WTC11 (cell line): Measurements from ENCODE around the gene C7. TPM values are rescaled to one million over a fixed set of nuclear protein-coding genes. Genes with fewer than 3 reads are reported as not detected.
"Not testable (repeated sequence)": the region's sequence is repeated elsewhere in the genome, so short reads cannot be mapped to it uniquely, and the experiment has no call there.

Experiments
- ATAC-seq: fragments of 200-7000 bp; cut with Tn5 transposase; 2 replicates; pipeline ENCODE4 v1.10.0; 2021; ENCODE audit warnings: mild to moderate bottlenecking, moderate library complexity
- CTCF ChIA-PET: fragments of 300-600 bp; sonication (Branson Sonifier 250); formaldehyde crosslinking; loops from one replicate; lab custom pipeline; 2021; ENCODE audit warnings: antibody characterized with exemption; lab: Charles Lee
- POLR2A ChIA-PET: fragments of 350-600 bp; sonication (Branson Sonifier 250); formaldehyde crosslinking; loops from one replicate; lab custom pipeline; 2021; ENCODE audit warnings: antibody characterized with exemption; lab: Charles Lee
- DNase-seq: peaks from one replicate; pipeline ENCODE4 v3.0.0; 2021; ENCODE audit warnings: low spot score
- H3K27ac Mint-ChIP-seq: 2 replicates; pipeline ENCODE4 v1.8.0; 2021; ENCODE audit warnings: mixed read lengths
- H3K27me3 Mint-ChIP-seq: 2 replicates; pipeline ENCODE4 v1.8.0; 2021; ENCODE audit warnings: low read depth, mild to moderate bottlenecking, moderate library complexity, mixed read lengths
- H3K36me3 Mint-ChIP-seq: 2 replicates; pipeline ENCODE4 v1.8.0; 2021; ENCODE audit warnings: mixed read lengths
- H3K4me1 Mint-ChIP-seq: 2 replicates; pipeline ENCODE4 v1.8.0; 2022; ENCODE audit warnings: mixed read lengths
- H3K4me3 Mint-ChIP-seq: 2 replicates; pipeline ENCODE4 v1.8.0; 2021; ENCODE audit warnings: mild to moderate bottlenecking, moderate library complexity, mixed read lengths
- H3K9me3 Mint-ChIP-seq: 2 replicates; pipeline ENCODE4 v1.8.0; 2021; ENCODE audit warnings: mixed read lengths
- ATF1 ChIP-seq: sonication (generic); formaldehyde crosslinking; IDR thresholded peaks from 2 replicates; pipeline ENCODE4 v1.8.1; 2023; ENCODE audit warnings: mild to moderate bottlenecking, moderate library complexity, missing genetic modification reagents
- CREB1 ChIP-seq: sonication (generic); formaldehyde crosslinking; IDR thresholded peaks from 2 replicates; pipeline ENCODE4 v1.8.0; 2023; ENCODE audit warnings: mild to moderate bottlenecking, missing genetic modification reagents
- CREM ChIP-seq: sonication (generic); formaldehyde crosslinking; IDR thresholded peaks from 2 replicates; pipeline ENCODE4 v1.8.1; 2022; ENCODE audit warnings: mild to moderate bottlenecking, missing genetic modification reagents, moderate library complexity
- ESRRA ChIP-seq: sonication (generic); formaldehyde crosslinking; IDR thresholded peaks from 2 replicates; pipeline ENCODE4 v1.8.1; 2022; ENCODE audit warnings: mild to moderate bottlenecking, missing genetic modification reagents, borderline replicate concordance
- FOXK1 ChIP-seq: sonication (generic); formaldehyde crosslinking; IDR thresholded peaks from 2 replicates; pipeline ENCODE4 v1.8.0; 2022; ENCODE audit warnings: mild to moderate bottlenecking, moderate library complexity, missing genetic modification reagents
- FOXP1 ChIP-seq: sonication (generic); formaldehyde crosslinking; IDR thresholded peaks from 2 replicates; pipeline ENCODE4 v1.8.0; 2022; ENCODE audit warnings: missing genetic modification reagents, mild to moderate bottlenecking, moderate library complexity, borderline replicate concordance
- NFYB ChIP-seq: sonication (generic); formaldehyde crosslinking; conservative IDR thresholded peaks from 2 replicates; pipeline ENCODE4 v1.8.0; 2022; ENCODE audit warnings: low read depth, missing genetic modification reagents
- NR1H2 ChIP-seq: sonication (generic); formaldehyde crosslinking; IDR thresholded peaks from 2 replicates; pipeline ENCODE4 v1.9.0; 2021; ENCODE audit warnings: mild to moderate bottlenecking, moderate library complexity, missing genetic modification reagents
- SOX15 ChIP-seq: fragments of 250-450 bp; sonication (Bioruptor Pico); IDR thresholded peaks from 2 replicates; pipeline ENCODE4 v1.9.0; 2021; ENCODE audit warnings: mild to moderate bottlenecking
- SP1 ChIP-seq: sonication (generic); formaldehyde crosslinking; conservative IDR thresholded peaks from 2 replicates; pipeline ENCODE4 v1.8.1; 2022; ENCODE audit warnings: missing genetic modification reagents
- TEAD1 ChIP-seq: sonication (generic); formaldehyde crosslinking; IDR thresholded peaks from 2 replicates; pipeline ENCODE4 v1.8.0; 2022; ENCODE audit warnings: mild to moderate bottlenecking, missing genetic modification reagents
- ZNF138 ChIP-seq: sonication (generic); formaldehyde crosslinking; conservative IDR thresholded peaks from 2 replicates; pipeline ENCODE4 v1.8.1; 2022; ENCODE audit warnings: mild to moderate bottlenecking, moderate library complexity, missing genetic modification reagents
- total RNA-seq: library from RNA; stranded (reverse); gene quantifications from 3 replicates; pipeline ENCODE4 v1.2.3, GENCODE V29; 2021
- TF ChIP-seq, protein P1 (sequence below): sonication (generic); formaldehyde crosslinking; IDR thresholded peaks from 2 replicates; pipeline ENCODE4 v1.8.0; 2022; ENCODE audit warnings: mild to moderate bottlenecking, missing genetic modification reagents
- TF ChIP-seq, protein P2 (sequence below): sonication (generic); formaldehyde crosslinking; IDR thresholded peaks from 2 replicates; pipeline ENCODE4 v1.8.0; 2022; ENCODE audit warnings: mild to moderate bottlenecking, missing genetic modification reagents
- TF ChIP-seq, protein P3 (sequence below): sonication (generic); formaldehyde crosslinking; IDR thresholded peaks from 2 replicates; pipeline ENCODE4 v1.8.0; 2023; ENCODE audit warnings: mild to moderate bottlenecking, missing genetic modification reagents
- TF ChIP-seq, protein P4 (sequence below): sonication (generic); formaldehyde crosslinking; IDR thresholded peaks from 2 replicates; pipeline ENCODE4 v1.8.0; 2022; ENCODE audit warnings: mild to moderate bottlenecking, missing genetic modification reagents

Gene C7
- total RNA-seq, 1 experiment from 2014 or later = 4.5 TPM

DNA sequence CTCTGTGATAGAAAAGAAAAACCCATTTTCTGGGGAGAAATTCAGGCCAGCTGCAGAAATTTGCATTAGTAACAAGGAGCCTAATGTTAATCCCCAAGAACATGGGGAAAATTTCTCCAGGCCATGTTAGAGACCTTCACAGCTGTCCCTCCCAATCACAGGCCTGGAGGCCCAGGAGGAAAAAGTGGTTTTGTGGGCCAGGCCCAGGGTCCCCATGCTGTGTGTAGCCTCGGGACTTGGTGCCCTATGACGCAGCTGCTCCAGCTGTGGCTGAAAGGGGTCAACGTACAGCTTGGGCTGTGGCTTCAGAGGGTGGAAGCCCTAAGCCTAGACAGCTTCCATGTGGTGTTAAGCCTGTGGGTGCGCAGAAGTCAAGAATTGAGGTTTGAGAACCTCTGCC lies 27.0 kb upstream of the C7 start (continued):
- TF ChIP-seq, protein P1, sequence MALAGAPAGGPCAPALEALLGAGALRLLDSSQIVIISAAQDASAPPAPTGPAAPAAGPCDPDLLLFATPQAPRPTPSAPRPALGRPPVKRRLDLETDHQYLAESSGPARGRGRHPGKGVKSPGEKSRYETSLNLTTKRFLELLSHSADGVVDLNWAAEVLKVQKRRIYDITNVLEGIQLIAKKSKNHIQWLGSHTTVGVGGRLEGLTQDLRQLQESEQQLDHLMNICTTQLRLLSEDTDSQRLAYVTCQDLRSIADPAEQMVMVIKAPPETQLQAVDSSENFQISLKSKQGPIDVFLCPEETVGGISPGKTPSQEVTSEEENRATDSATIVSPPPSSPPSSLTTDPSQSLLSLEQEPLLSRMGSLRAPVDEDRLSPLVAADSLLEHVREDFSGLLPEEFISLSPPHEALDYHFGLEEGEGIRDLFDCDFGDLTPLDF (CRISPR knock-in tag) = no peak
- no peak for TF ChIP-seq CREB1 (CRISPR knock-in tag)
- TF ChIP-seq ATF1 (CRISPR knock-in tag) = no peak
- no peak for TF ChIP-seq SOX15 (CRISPR knock-in tag)
- TF ChIP-seq ESRRA = no peak
- TF ChIP-seq SP1 (CRISPR knock-in tag) = no peak
- no peak for TF ChIP-seq NR1H2 (CRISPR knock-in tag)
- TF ChIP-seq CREM (CRISPR knock-in tag) = no peak
- TF ChIP-seq NFYB (CRISPR knock-in tag) = no peak
- TF ChIP-seq ZNF138 (CRISPR knock-in tag) = no peak

DNA sequence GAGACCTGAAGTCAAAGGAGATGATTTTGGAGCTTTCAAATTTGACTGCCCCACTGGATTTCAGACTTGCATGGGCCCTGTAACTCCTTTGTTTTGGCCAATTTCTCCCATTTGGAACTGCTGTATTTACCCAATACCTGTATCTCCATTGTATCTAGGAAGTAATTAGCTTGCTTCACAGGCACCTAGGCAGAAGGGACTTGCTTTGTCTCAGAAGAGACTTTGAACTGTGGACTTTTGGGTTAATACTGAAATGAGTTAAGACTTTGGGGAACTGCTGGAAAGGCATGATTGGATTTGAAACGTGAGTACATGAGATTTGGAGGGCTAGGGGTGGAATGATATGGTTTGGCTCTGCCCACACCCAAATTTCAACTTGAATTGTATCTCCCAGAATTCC lies 26.2 kb upstream of the C7 start:
- H3K4me3 Mint-ChIP-seq, DNase-seq, H3K4me1 Mint-ChIP-seq, H3K27ac Mint-ChIP-seq, POLR2A ChIA-PET, ATAC-seq, CTCF ChIA-PET, H3K27me3 Mint-ChIP-seq: not testable (repeated sequence)
- Mint-ChIP-seq H3K36me3 (peaks cover 18% of the 10 kb centered on the region), H3K9me3 (peaks cover 24% of the 10 kb centered on the region)

DNA sequence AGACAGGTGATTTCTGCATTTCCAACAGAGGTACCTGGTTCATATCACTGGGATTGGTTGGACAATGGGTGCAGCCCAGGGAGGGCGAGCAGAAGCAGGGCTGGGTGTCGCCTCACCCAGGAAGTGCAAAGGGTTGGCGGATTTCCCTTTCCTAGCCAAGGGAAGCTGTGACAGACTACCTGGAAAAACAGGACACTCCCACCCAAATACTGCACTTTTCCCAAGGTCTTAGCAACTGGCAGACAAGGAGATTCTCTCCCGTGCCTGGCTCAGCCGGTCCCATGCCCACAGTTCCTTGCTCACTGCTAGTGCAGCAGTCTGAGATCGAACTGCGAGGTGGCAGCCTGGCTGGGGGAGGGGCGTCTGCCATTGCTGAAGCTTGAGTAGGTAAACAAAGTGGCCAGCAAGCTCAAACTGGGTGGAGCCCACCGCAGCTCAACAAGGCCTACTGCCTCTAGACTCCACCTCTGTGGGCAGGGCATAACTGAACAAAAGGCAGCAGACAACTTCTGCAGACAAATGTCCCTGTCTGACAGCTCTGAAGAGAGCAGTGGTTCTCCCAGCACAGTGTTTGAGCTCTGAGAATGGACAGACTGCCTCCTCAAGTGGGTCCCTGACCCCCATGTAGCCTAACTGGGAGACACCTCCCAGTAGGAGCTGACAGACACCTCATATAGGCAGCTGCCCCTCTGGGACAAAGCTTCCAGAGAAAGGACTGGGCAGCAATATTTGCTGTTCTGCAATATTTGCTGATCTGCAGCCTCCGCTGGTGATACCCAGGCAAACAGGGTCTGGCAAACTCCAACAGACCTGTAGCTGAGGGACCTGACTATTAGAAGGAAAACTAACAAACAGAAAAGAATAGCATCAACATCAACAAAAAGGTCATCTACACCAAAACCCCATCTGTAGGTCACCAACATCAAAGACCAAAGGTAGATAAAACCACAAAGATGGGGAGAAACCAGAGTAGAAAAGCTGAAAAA lies 13.6 kb upstream of the C7 start:
- H3K4me1 Mint-ChIP-seq = peaks cover 23% of the 10 kb centered on the region
- H3K27ac Mint-ChIP-seq = not testable (repeated sequence)
- POLR2A ChIA-PET = interaction anchor here (1.2 kb wide), 1 partner anchor 49 kb away, joined by 4 read pairs; no protein-coding TSS in a partner anchor

More for the DNA sequence above, 13.6 kb upstream of the C7 start:
- CTCF ChIA-PET = interaction anchor here (0.6 to 2.5 kb wide), 4 partner anchors 9 to 394 kb away, joined by 3 to 28 read pairs (median 4); no protein-coding TSS in a partner anchor
- 0 out of 2 replicates have a peak, but pooled peaks have one; percentile 16 for ATAC-seq
- H3K36me3 Mint-ChIP-seq, H3K27me3 Mint-ChIP-seq: not testable (repeated sequence)
- peaks cover 23% of the 10 kb centered on the region for H3K9me3 Mint-ChIP-seq
- TF ChIP-seq FOXK1 = peak; percentile 88
- TF ChIP-seq, protein P2, sequence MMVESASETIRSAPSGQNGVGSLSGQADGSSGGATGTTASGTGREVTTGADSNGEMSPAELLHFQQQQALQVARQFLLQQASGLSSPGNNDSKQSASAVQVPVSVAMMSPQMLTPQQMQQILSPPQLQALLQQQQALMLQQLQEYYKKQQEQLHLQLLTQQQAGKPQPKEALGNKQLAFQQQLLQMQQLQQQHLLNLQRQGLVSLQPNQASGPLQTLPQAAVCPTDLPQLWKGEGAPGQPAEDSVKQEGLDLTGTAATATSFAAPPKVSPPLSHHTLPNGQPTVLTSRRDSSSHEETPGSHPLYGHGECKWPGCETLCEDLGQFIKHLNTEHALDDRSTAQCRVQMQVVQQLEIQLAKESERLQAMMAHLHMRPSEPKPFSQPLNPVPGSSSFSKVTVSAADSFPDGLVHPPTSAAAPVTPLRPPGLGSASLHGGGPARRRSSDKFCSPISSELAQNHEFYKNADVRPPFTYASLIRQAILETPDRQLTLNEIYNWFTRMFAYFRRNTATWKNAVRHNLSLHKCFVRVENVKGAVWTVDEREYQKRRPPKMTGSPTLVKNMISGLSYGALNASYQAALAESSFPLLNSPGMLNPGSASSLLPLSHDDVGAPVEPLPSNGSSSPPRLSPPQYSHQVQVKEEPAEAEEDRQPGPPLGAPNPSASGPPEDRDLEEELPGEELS = 0 out of 2 replicates have a peak, but pooled peaks have one; percentile 16
- peak; percentile 57; the same call in 1 of the 2 replicates for TF ChIP-seq FOXP1
- TF ChIP-seq, protein P3, sequence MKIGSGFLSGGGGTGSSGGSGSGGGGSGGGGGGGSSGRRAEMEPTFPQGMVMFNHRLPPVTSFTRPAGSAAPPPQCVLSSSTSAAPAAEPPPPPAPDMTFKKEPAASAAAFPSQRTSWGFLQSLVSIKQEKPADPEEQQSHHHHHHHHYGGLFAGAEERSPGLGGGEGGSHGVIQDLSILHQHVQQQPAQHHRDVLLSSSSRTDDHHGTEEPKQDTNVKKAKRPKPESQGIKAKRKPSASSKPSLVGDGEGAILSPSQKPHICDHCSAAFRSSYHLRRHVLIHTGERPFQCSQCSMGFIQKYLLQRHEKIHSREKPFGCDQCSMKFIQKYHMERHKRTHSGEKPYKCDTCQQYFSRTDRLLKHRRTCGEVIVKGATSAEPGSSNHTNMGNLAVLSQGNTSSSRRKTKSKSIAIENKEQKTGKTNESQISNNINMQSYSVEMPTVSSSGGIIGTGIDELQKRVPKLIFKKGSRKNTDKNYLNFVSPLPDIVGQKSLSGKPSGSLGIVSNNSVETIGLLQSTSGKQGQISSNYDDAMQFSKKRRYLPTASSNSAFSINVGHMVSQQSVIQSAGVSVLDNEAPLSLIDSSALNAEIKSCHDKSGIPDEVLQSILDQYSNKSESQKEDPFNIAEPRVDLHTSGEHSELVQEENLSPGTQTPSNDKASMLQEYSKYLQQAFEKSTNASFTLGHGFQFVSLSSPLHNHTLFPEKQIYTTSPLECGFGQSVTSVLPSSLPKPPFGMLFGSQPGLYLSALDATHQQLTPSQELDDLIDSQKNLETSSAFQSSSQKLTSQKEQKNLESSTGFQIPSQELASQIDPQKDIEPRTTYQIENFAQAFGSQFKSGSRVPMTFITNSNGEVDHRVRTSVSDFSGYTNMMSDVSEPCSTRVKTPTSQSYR (CRISPR knock-in tag) = peak; percentile 79
- TF ChIP-seq, protein P4, sequence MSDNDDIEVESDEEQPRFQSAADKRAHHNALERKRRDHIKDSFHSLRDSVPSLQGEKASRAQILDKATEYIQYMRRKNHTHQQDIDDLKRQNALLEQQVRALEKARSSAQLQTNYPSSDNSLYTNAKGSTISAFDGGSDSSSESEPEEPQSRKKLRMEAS (CRISPR knock-in tag) = 0 out of 2 replicates have a peak, but pooled peaks have one; percentile 43
- 0 out of 2 replicates have a peak, but pooled peaks have one; percentile 35 for TF ChIP-seq TEAD1 (CRISPR knock-in tag)
- peak; percentile 71 for DNase-seq
- peak overlapping the region; percentile 56 for H3K4me3 Mint-ChIP-seq
